HepG2 (cell line): ENCODE data around the gene RIPK3.
"Not testable (repeated sequence)": the region's sequence is repeated elsewhere in the genome, so short reads cannot be mapped to it uniquely, and the experiment has no call there.

Experiments
- AHR ChIP-seq: IDR thresholded peaks from 2 replicates; pipeline ENCODE4 v1.6.1; 2018; ENCODE audit warnings: missing genetic modification reagents, missing compliant biosample characterization
- CBFB ChIP-seq: sonication (generic); formaldehyde crosslinking; IDR thresholded peaks from 2 replicates; pipeline ENCODE4 v1.4.0; 2020; ENCODE audit warnings: missing genetic modification reagents
- CREB1 ChIP-seq, 2 experiments: fragments of 450-650 bp in 1 of 2; IDR thresholded peaks; 2 replicates each; pipeline ENCODE4 v1.6.1; 2016 to 2017; ENCODE audit warnings: control low read depth in 1 of 2, mild to moderate bottlenecking in 1 of 2, missing compliant biosample characterization in 1 of 2, missing genetic modification characterization in 1 of 2
- CTCF ChIP-seq: sonication (generic); formaldehyde crosslinking; IDR thresholded peaks from 2 replicates; pipeline ENCODE4 v1.5.0; 2020; ENCODE audit warnings: mild to moderate bottlenecking, missing genetic modification reagents, moderate library complexity
- E2F2 ChIP-seq: sonication (generic); formaldehyde crosslinking; IDR thresholded peaks from 2 replicates; pipeline ENCODE4 v1.4.0; 2020; ENCODE audit warnings: missing genetic modification reagents, borderline replicate concordance
- FOSL1 ChIP-seq: sonication (generic); formaldehyde crosslinking; IDR thresholded peaks from 2 replicates; pipeline ENCODE4 v1.9.0; 2021; ENCODE audit warnings: missing genetic modification reagents, borderline replicate concordance
- MTERF4 ChIP-seq: sonication (generic); formaldehyde crosslinking; IDR thresholded peaks from 2 replicates; pipeline ENCODE4 v1.8.0; 2023; ENCODE audit warnings: mild to moderate bottlenecking, missing genetic modification reagents
- NONO ChIP-seq, 2 experiments: fragments of 450-650 bp in 1 of 2; sonication (generic) in 1 of 2; formaldehyde crosslinking in 1 of 2; IDR thresholded peaks in 1 of 2; conservative IDR thresholded peaks in 1 of 2; 2 replicates each; pipeline versions ENCODE4 v1.6.1 to v1.8.0; 2017 to 2022; ENCODE audit warnings: mild to moderate bottlenecking in 1 of 2, missing genetic modification reagents in 1 of 2, moderate library complexity in 1 of 2
- POLR2A ChIP-seq, 2 experiments: IDR thresholded peaks; 2 replicates each; pipeline ENCODE4 v1.6.1; 2011; ENCODE audit warnings: low read depth in 2 of 2, low read length in 2 of 2, mild to moderate bottlenecking in 1 of 2, moderate library complexity in 1 of 2; ENCODE audit not compliant: insufficient read depth in 1 of 2
- SP140L ChIP-seq: sonication (generic); formaldehyde crosslinking; IDR thresholded peaks from 2 replicates; pipeline ENCODE4 v1.4.0; 2020; ENCODE audit warnings: missing genetic modification reagents, borderline replicate concordance
- ZNF143 ChIP-seq: sonication (generic); formaldehyde crosslinking; IDR thresholded peaks from 2 replicates; pipeline ENCODE4 v1.4.0; 2020; ENCODE audit warnings: missing genetic modification reagents
- ZNF512 ChIP-seq: sonication (generic); formaldehyde crosslinking; IDR thresholded peaks from 2 replicates; pipeline ENCODE4 v1.4.0; 2020; ENCODE audit warnings: mild to moderate bottlenecking, missing genetic modification reagents
- ZNF570 ChIP-seq: sonication (generic); formaldehyde crosslinking; IDR thresholded peaks from 2 replicates; pipeline ENCODE4 v1.4.0; 2020; ENCODE audit warnings: mild to moderate bottlenecking, missing genetic modification reagents, borderline replicate concordance
- TF ChIP-seq, protein P1 (sequence below): IDR thresholded peaks from 2 replicates; pipeline ENCODE4 v1.6.1; 2012; ENCODE audit warnings: low read length, improper control_type of control experiment

DNA sequence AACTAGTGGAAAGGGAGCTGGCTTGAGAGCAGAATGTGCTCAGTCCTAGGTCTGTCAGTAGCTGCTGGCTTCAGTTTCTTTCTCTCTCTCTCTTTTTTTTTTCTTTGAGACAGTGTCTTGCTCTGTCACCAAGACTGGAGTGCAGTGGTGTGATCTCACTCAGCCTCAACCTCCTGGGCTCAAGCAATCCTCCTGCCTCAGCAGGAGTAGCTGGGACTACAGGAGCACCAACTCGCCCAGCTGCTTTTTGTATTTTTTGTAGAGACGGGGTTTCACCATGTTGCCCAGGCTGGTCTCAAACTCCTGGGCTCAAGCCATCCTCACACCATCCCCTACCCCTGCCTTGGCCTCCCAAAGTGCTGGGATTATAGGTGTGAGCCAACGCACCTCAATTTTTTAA is 31.8 kb upstream of the RIPK3 start:
- not testable (repeated sequence) for TF ChIP-seq SP140L (CRISPR knock-in tag); FOSL1; E2F2 (CRISPR knock-in tag); ZNF570; MTERF4; AHR (CRISPR knock-in tag); POLR2A (IDR thresholded peaks at IDR 0.05; ENCODE audit: insufficient read depth in 1 of 2, low read depth in 2 of 2, low read length in 2 of 2); ZNF143; CBFB (CRISPR knock-in tag); NONO (IDR thresholded peaks at IDR 0.05); NONO (CRISPR knock-in tag; conservative IDR thresholded peaks at IDR 0.05); CREB1 (IDR thresholded peaks at IDR 0.05); CREB1 (CRISPR knock-in tag; IDR thresholded peaks at IDR 0.05); ZNF512; CTCF (CRISPR knock-in tag)
- TF ChIP-seq, protein P1, sequence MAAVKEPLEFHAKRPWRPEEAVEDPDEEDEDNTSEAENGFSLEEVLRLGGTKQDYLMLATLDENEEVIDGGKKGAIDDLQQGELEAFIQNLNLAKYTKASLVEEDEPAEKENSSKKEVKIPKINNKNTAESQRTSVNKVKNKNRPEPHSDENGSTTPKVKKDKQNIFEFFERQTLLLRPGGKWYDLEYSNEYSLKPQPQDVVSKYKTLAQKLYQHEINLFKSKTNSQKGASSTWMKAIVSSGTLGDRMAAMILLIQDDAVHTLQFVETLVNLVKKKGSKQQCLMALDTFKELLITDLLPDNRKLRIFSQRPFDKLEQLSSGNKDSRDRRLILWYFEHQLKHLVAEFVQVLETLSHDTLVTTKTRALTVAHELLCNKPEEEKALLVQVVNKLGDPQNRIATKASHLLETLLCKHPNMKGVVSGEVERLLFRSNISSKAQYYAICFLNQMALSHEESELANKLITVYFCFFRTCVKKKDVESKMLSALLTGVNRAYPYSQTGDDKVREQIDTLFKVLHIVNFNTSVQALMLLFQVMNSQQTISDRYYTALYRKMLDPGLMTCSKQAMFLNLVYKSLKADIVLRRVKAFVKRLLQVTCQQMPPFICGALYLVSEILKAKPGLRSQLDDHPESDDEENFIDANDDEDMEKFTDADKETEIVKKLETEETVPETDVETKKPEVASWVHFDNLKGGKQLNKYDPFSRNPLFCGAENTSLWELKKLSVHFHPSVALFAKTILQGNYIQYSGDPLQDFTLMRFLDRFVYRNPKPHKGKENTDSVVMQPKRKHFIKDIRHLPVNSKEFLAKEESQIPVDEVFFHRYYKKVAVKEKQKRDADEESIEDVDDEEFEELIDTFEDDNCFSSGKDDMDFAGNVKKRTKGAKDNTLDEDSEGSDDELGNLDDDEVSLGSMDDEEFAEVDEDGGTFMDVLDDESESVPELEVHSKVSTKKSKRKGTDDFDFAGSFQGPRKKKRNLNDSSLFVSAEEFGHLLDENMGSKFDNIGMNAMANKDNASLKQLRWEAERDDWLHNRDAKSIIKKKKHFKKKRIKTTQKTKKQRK: not testable (repeated sequence)
